Stomach (tissue), 9 donors: ENCODE measurements around the gene PERP. TPM values are rescaled to one million over a fixed set of nuclear protein-coding genes. Genes with fewer than 3 reads are reported as not detected.
"Not testable (repeated sequence)": the region's sequence is repeated elsewhere in the genome, so short reads cannot be mapped to it uniquely, and the experiment has no call there.

Experiments
- DNase-seq, 2 donors: peaks; one replicate each; pipeline versions ENCODE4 v3.0.0 to v3.0.0-alpha.2; 2013 to 2019
- H3K27ac ChIP-seq, 5 donors: fragments of 200-600 bp in 4 of 5; sonication (generic) in 4 of 5; one replicate each; pipeline ENCODE4 v1.5.1; 2013 to 2019; ENCODE audit warnings: mild to moderate bottlenecking in 1 of 5, moderate library complexity in 1 of 5
- H3K27me3 ChIP-seq, 3 donors: fragments of 200-600 bp; sonication (generic); one replicate each; pipeline ENCODE4 v1.5.1; 2017 to 2019; ENCODE audit warnings: mixed run types in 1 of 3
- H3K36me3 ChIP-seq, 4 donors: fragments of 200-600 bp; sonication (generic); 1 replicate in 3 of 4; 2 replicates in 1 of 4; pipeline ENCODE4 v1.5.1; 2016 to 2019
- H3K4me1 ChIP-seq, 4 donors: fragments of 200-600 bp; sonication (generic); one replicate each; pipeline ENCODE4 v1.5.1; 2016 to 2019
- H3K4me3 ChIP-seq, 4 donors: fragments of 200-600 bp; sonication (generic) in 3 of 4; one replicate each; pipeline ENCODE4 v1.5.1; 2016 to 2019; ENCODE audit warnings: mild to moderate bottlenecking in 1 of 4
- H3K9me3 ChIP-seq, 4 donors: fragments of 200-600 bp; sonication (generic); one replicate each; pipeline ENCODE4 v1.5.1; 2016 to 2019
- CTCF ChIP-seq, 7 experiments: fragments of 450-650 bp in 4 of 7; fragments of 200-600 bp in 3 of 7; sonication (generic) in 3 of 7; IDR thresholded peaks; one replicate each; pipeline ENCODE4 v1.5.1; 2016 to 2019; ENCODE audit warnings: antibody characterized with exemption in 7 of 7, control low read depth in 2 of 7, mild to moderate bottlenecking in 1 of 7
- EP300 ChIP-seq: sonication (generic); formaldehyde crosslinking; IDR thresholded peaks from one replicate; pipeline ENCODE4 v1.6.1; 2017; ENCODE audit warnings: antibody characterized with exemption
- POLR2A ChIP-seq, 4 donors: fragments of 450-650 bp; IDR thresholded peaks; one replicate each; pipeline ENCODE4 v1.6.1; 2016; ENCODE audit warnings: antibody characterized with exemption in 4 of 4, control low read depth in 2 of 4, mild to moderate bottlenecking in 1 of 4, moderate library complexity in 1 of 4
- POLR2AphosphoS5 ChIP-seq, 3 donors: sonication (generic); formaldehyde crosslinking; IDR thresholded peaks; one replicate each; pipeline ENCODE4 v1.6.1; 2016; ENCODE audit warnings: antibody characterized with exemption in 3 of 3
- WGBS, 5 donors: extraction: QIAGEN DNeasy Blood & Tissue Kit in 3 of 5; methylation state at CpG; one replicate each; pipeline versions ENCODE4 v1.1.5 to v1.1.7; 2013 to 2018; 5-methylcytosine and 5-hydroxymethylcytosine counted together
- intact Hi-C: fragments of 100-400 bp; cut with DNase I; formaldehyde crosslinking; loops from one replicate; pipeline ENCODE4 v1.15.1; 2023; ENCODE audit warnings: low total_unique reads
- polyA plus RNA-seq, 3 donors: library from polyadenylated mRNA; stranded (reverse); fragments of 200-250 nt; gene quantifications; one replicate each; pipeline ENCODE4 v1.2.3, GENCODE V29; 2013
- total RNA-seq, 5 donors: library from RNA; depleted of rRNA; stranded (reverse); fragments of >200 nt; gene quantifications; one replicate each; pipeline versions ENCODE4 v1.1.0 to v1.2.3, GENCODE V29; 2014 to 2016
- donor health status: healthy with polysubstance abuse.
- donor health status: Bipolar disorder and iron deficiency.
- donor health status: healthy.

PERP gene
- total and polyA plus RNA-seq, 8 donors = 3.8 to 159 (median 24.1) TPM

GRCh38 chr6:138124096-138124495, 16.9 kb upstream of the PERP start:
- intact Hi-C loops = loop anchor here (10.0 kb wide), 1 partner anchor 471 kb away; no protein-coding TSS in a partner anchor
- Histone ChIP-seq H3K4me3 (no peak overlapping the region), H3K27ac (no peak overlapping the region), H3K4me1 (no peaks in the 10 kb centered on the region), H3K36me3 (no peaks in the 10 kb centered on the region), H3K9me3 (no peaks in the 10 kb centered on the region), H3K27me3 (no peaks in the 10 kb centered on the region)
- whole genome bisulfite sequencing, 5 donors = 76 to 96% (median 92%) methylated on average over 4 of the region's 4 CpGs
- DNase-seq = no peak
- TF ChIP-seq POLR2A (IDR thresholded peaks at IDR 0.05) (no peak), CTCF (IDR thresholded peaks at IDR 0.05) (no peak), POLR2AphosphoS5 (IDR thresholded peaks at IDR 0.05) (no peak), EP300 (no peak)

GRCh38 chr6:138119976-138120375, 12.8 kb upstream of the PERP start:
- no peak for DNase-seq
- peaks cover 0 to 5% (median 0%) of the 10 kb centered on the region in 3 donors for H3K27me3 ChIP-seq
- H3K36me3 ChIP-seq = no peaks in the 10 kb centered on the region
- TF ChIP-seq POLR2A (IDR thresholded peaks at IDR 0.05) = no peak
- TF ChIP-seq EP300 = no peak
- TF ChIP-seq POLR2AphosphoS5 (IDR thresholded peaks at IDR 0.05) = no peak
- TF ChIP-seq CTCF (IDR thresholded peaks at IDR 0.05) = no peak
- no peak overlapping the region for H3K27ac ChIP-seq
- H3K4me3 ChIP-seq = no peak overlapping the region
- intact Hi-C loops = loop anchor here (10.0 kb wide), 2 partner anchors 165 to 475 kb away; no protein-coding TSS in a partner anchor
- H3K4me1 ChIP-seq = peaks cover 0 to 5% (median 0%) of the 10 kb centered on the region in 4 donors
- H3K9me3 ChIP-seq = no peaks in the 10 kb centered on the region

- WGBS, 5 donors = 69 to 100% (median 94%) methylated on average over 1 of the region's 1 CpG
- intact Hi-C loops = loop anchor here (10.0 kb wide), 1 partner anchor 166 kb away; no protein-coding TSS in a partner anchor
- H3K27ac ChIP-seq = not testable (repeated sequence)
Measured at GRCh38 chr6:138119229-138119628, 12.0 kb upstream of the PERP start.

GRCh38 chr6:138117376-138117914, 10.2 kb upstream of the PERP start:
- Histone ChIP-seq H3K27me3 (peaks cover 0 to 6% (median 0%) of the 10 kb centered on the region in 3 donors), H3K4me1 (peaks cover 0 to 5% (median 0%) of the 10 kb centered on the region in 4 donors), H3K27ac (no peak overlapping the region), H3K9me3 (no peaks in the 10 kb centered on the region), H3K36me3 (no peaks in the 10 kb centered on the region), H3K4me3 (no peak overlapping the region)
- 78 to 92% (median 84%) methylated on average over 8 of the region's 8 CpGs for WGBS, 5 donors
- intact Hi-C loops = loop anchor here (10.0 kb wide), 1 partner anchor 167 kb away; no protein-coding TSS in a partner anchor
- DNase-seq = no peak
- TF ChIP-seq POLR2AphosphoS5 (IDR thresholded peaks at IDR 0.05) = no peak

More at GRCh38 chr6:138119229-138119628, 12.0 kb upstream of the PERP start:
- DNase-seq, H3K4me1 ChIP-seq, H3K4me3 ChIP-seq, H3K9me3 ChIP-seq, H3K27me3 ChIP-seq, H3K36me3 ChIP-seq: not testable (repeated sequence)

GRCh38 chr6:138116661-138116999, 9.4 kb upstream of the PERP start:
- DNase-seq = no peak
- H3K27ac ChIP-seq = no peak overlapping the region
- peaks cover 0 to 6% (median 0%) of the 10 kb centered on the region in 3 donors for H3K27me3 ChIP-seq
- H3K4me3 ChIP-seq = no peak overlapping the region
- no peak for TF ChIP-seq POLR2AphosphoS5 (IDR thresholded peaks at IDR 0.05)
- no peak for TF ChIP-seq CTCF (IDR thresholded peaks at IDR 0.05)
- TF ChIP-seq EP300 = no peak
- TF ChIP-seq POLR2A (IDR thresholded peaks at IDR 0.05) = no peak
- peaks cover 0 to 5% (median 0%) of the 10 kb centered on the region in 4 donors for H3K4me1 ChIP-seq
- no peaks in the 10 kb centered on the region for H3K36me3 ChIP-seq
- H3K9me3 ChIP-seq = no peaks in the 10 kb centered on the region
- intact Hi-C loops = loop anchor here (10.0 kb wide), 1 partner anchor 168 kb away; no protein-coding TSS in a partner anchor
- 52 to 61% (median 56%) methylated on average over 3 of the region's 3 CpGs for WGBS, 5 donors
